Measurements from ENCODE around the gene ACO2.

DNA sequence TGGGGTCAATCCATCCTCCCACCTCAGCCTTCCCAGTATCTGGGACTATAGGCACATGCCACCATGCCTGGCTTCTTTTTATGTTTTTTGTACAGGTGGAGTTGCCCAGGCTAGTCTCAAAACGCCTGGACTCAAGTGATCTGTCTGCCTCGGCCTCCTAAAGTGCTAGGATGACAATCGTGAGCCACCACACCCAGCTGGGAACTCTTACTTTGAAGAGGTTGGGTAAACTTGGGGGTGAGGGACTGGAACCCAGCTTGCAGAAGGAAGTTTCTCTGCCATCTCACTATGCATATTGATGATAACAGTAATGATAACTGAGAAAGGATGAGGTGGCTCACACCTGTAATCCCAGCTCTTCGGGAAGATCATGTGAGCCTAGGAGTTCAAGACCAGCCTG, 35.9 kb downstream of the ACO2 start:
- no peak for TF ChIP-seq POLR2A (IDR thresholded peaks at IDR 0.05; ENCODE audit: low read depth, low read length)
- TF ChIP-seq POLR2AphosphoS5 (IDR thresholded peaks at IDR 0.05; ENCODE audit: low read depth, low read length), result no peak

Measured in GM12892 (cell line).